Fibroblast of lung (primary cell): ENCODE data around the gene WWOX. TPM values are rescaled to one million over a fixed set of nuclear protein-coding genes. Genes with fewer than 3 reads are reported as not detected.
"Not testable (repeated sequence)": the region's sequence is repeated elsewhere in the genome, so short reads cannot be mapped to it uniquely, and the experiment has no call there.

ENCODE experiments used
- DNase-seq, 2 donors: peaks; one replicate each; pipeline versions ENCODE4 v3.0.0 to v3.0.0-alpha.2; 2010; ENCODE audit warnings: low read depth in 2 of 2
- H2AFZ ChIP-seq: 2 replicates; pipeline ENCODE4 v1.5.1; 2012; ENCODE audit warnings: low read length, control low read depth, inconsistent platforms
- H3K27ac ChIP-seq: 2 replicates; pipeline ENCODE4 v1.5.1; 2011; ENCODE audit warnings: low read length, control low read depth; ENCODE audit not compliant: insufficient read depth
- H3K27me3 ChIP-seq: 2 replicates; pipeline ENCODE4 v1.5.1; 2011; ENCODE audit warnings: mild to moderate bottlenecking, low read length; ENCODE audit not compliant: control insufficient read depth, insufficient read depth
- H3K36me3 ChIP-seq: 2 replicates; pipeline ENCODE4 v1.5.1; 2011; ENCODE audit warnings: low read length; ENCODE audit not compliant: control insufficient read depth, insufficient read depth
- H3K4me1 ChIP-seq: 2 replicates; pipeline ENCODE4 v1.5.1; 2011; ENCODE audit warnings: low read length; ENCODE audit not compliant: control insufficient read depth, insufficient read depth; ENCODE audit errors: extremely low read depth
- H3K4me2 ChIP-seq: 2 replicates; pipeline ENCODE4 v1.5.1; 2011; ENCODE audit warnings: low read length, control low read depth; ENCODE audit not compliant: insufficient read depth; ENCODE audit errors: extremely low read depth
- H3K4me3 ChIP-seq, 4 experiments: fragments of 200-600 bp in 1 of 4; sonication (generic) in 1 of 4; replicated peaks in 1 of 4; 2 replicates each; pipeline ENCODE4 v1.5.1; 2011 to 2016; ENCODE audit warnings: low read length in 4 of 4, low read depth in 3 of 4, mild to moderate bottlenecking in 3 of 4, control low read depth in 2 of 4, inconsistent platforms in 1 of 4, mixed read lengths in 1 of 4; ENCODE audit not compliant: insufficient read depth in 1 of 4; ENCODE audit errors: control extremely low read depth in 1 of 4
- H3K79me2 ChIP-seq: 2 replicates; pipeline ENCODE4 v1.5.1; 2012; ENCODE audit warnings: mild to moderate bottlenecking, low read length, inconsistent platforms; ENCODE audit not compliant: control insufficient read depth, insufficient read depth
- H3K9ac ChIP-seq: 2 replicates; pipeline ENCODE4 v1.5.1; 2011; ENCODE audit warnings: mild to moderate bottlenecking, low read length, control low read depth; ENCODE audit not compliant: insufficient read depth
- H3K9me3 ChIP-seq: 2 replicates; pipeline ENCODE4 v1.5.1; 2012; ENCODE audit warnings: low read depth, low read length; ENCODE audit not compliant: control insufficient read depth, insufficient read depth
- H4K20me1 ChIP-seq: 2 replicates; pipeline ENCODE4 v1.5.1; 2011; ENCODE audit warnings: low read length; ENCODE audit not compliant: control insufficient read depth, insufficient read depth; ENCODE audit errors: extremely low read depth
- EZH2 ChIP-seq: IDR thresholded peaks from 2 replicates; pipeline ENCODE4 v1.5.1; 2012; ENCODE audit warnings: low read length, control low read depth, mild to moderate bottlenecking; ENCODE audit errors: missing control alignments
- polyA minus RNA-seq: library from RNA; depleted of rRNA, polyadenylated mRNA; stranded (reverse); fragments of >200 nt; gene quantifications from 2 replicates; pipeline ENCODE4 v1.2.3, GENCODE V29; 2011; ENCODE audit warnings: low replicate concordance
- polyA plus RNA-seq, 2 donors: library from polyadenylated mRNA; depleted of rRNA in 1 of 2; stranded (reverse) in 1 of 2; unstranded in 1 of 2; fragments of >200 nt; gene quantifications; 2 replicates each; pipeline ENCODE4 v1.2.1, GENCODE V29; 2011 to 2012; ENCODE audit warnings: missing spikeins in 1 of 2
- total RNA-seq: library from RNA; depleted of rRNA; stranded (reverse); fragments of >200 nt; gene quantifications from 2 replicates; pipeline ENCODE4 v1.2.1, GENCODE V29; 2014
- TF ChIP-seq, protein P1 (sequence below), 2 donors: IDR thresholded peaks in 1 of 2; conservative IDR thresholded peaks in 1 of 2; 1 replicate in 1 of 2; 2 replicates in 1 of 2; pipeline ENCODE4 v1.5.1; 2011 to 2012; ENCODE audit warnings: low read length in 2 of 2, control low read depth in 1 of 2, inconsistent platforms in 1 of 2, low read depth in 1 of 2, mild to moderate bottlenecking in 1 of 2

WWOX gene
- total RNA-seq, result 16.3 and 18.2 TPM in 2 replicates
- polyA plus RNA-seq, result 5.6 and 6.6 TPM in 2 replicates
- polyA plus RNA-seq (2012), result 5.2 and 7.5 TPM in 2 replicates
- polyA minus RNA-seq, result 3.4 and 6.4 TPM in 2 replicates

DNA sequence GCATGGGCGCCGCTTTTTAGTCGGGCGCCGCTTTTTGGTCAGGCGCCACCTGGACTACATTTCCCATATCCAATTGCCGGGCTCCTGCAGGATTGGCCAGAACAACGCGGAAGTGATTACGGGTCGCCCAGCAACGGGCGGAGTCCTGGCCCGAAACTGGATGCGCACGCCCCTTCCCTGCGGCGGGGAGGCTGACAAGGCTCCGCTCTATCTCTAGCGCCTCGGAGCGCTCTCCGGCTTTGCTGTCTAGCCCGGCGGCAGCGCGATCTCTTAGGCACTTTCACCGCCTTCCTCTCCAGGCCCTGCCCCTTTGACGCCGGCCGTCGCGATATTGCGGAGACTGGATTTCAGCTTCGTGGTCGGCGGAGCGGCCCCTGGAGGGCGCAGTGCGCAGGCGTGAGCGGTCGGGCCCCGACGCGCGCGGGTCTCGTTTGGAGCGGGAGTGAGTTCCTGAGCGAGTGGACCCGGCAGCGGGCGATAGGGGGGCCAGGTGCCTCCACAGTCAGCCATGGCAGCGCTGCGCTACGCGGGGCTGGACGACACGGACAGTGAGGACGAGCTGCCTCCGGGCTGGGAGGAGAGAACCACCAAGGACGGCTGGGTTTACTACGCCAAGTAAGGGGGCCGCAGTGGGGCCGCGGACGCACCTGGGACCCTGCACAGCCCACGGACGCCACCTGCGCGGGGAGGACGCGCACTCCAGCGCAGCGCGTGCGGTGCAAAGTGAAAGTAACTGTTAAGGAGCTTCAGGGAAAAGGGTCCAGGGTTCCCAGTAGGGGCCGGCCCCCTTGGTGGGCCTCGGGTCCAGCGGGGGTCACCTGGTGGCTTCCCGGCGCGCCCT is at the start of gene WWOX:
Gene WWOX, plus strand, starts transcription at position 384 of the 841 bp plus-strand sequence.
- no peaks in the 10 kb centered on the region for H3K4me1 ChIP-seq
- H3K27ac ChIP-seq, result peak within 1 kb of the TSS; percentile 84
- H3K36me3 ChIP-seq, result no peaks in the 10 kb centered on the region
- H3K27me3 ChIP-seq, result no peaks in the 10 kb centered on the region
- peak; percentile 99 for DNase-seq
- no peaks in the 10 kb centered on the region for H3K9me3 ChIP-seq
- H3K79me2 ChIP-seq, result no peaks in the 10 kb centered on the region
- peak within 1 kb of the TSS; percentile 92 for H3K4me2 ChIP-seq
- peak within 1 kb of the TSS; percentile 73 to 100 (median 96) for H3K4me3 ChIP-seq
- H2AFZ ChIP-seq, result peak within 1 kb of the TSS; percentile 98
- no peak for TF ChIP-seq EZH2
- TF ChIP-seq, protein P1, sequence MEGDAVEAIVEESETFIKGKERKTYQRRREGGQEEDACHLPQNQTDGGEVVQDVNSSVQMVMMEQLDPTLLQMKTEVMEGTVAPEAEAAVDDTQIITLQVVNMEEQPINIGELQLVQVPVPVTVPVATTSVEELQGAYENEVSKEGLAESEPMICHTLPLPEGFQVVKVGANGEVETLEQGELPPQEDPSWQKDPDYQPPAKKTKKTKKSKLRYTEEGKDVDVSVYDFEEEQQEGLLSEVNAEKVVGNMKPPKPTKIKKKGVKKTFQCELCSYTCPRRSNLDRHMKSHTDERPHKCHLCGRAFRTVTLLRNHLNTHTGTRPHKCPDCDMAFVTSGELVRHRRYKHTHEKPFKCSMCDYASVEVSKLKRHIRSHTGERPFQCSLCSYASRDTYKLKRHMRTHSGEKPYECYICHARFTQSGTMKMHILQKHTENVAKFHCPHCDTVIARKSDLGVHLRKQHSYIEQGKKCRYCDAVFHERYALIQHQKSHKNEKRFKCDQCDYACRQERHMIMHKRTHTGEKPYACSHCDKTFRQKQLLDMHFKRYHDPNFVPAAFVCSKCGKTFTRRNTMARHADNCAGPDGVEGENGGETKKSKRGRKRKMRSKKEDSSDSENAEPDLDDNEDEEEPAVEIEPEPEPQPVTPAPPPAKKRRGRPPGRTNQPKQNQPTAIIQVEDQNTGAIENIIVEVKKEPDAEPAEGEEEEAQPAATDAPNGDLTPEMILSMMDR (conservative IDR thresholded peaks at IDR 0.05 in 1 of 2, IDR thresholded peaks at IDR 0.05 in 1 of 2; ENCODE audit: low read depth in 1 of 2, low read length in 2 of 2), result peak; percentile 71 to 73
- no peaks in the 10 kb centered on the region for H4K20me1 ChIP-seq
- H3K9ac ChIP-seq, result peak within 1 kb of the TSS; percentile 84

DNA sequence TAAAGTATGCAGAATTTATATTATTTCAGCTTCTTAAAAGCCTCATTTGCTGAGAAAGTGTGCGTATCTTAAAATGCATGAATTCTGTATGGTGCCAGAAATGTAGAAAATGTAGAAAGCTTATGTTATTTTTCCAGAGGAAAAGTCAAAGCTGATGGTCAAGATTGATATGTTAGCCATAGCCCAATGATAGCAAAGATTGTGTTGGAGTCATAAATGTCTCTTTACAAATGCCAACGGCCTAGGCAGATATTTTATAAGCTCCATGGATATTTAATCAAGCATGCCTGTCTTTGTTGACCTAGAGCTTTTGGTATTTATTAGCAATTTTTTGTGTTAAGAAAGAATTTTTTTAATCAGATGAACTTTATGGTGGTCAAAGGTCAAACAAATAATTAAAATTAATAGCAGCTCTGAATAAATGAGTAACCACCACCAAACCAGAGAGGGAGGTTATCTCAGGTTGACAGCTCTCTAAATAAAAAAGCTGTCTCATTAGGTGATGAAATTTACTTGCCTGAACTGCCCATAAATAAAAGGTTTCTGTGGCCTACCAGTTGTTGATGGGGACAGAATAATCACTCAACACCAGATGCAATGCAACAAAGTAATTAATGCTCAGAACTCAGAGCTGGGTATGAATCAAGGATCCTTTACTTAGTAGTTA is 48.6 kb upstream of the WWOX start:
- H2AFZ ChIP-seq, result no peak overlapping the region
- TF ChIP-seq EZH2, result no peak
- TF ChIP-seq, protein P1 (conservative IDR thresholded peaks at IDR 0.05 in 1 of 2, IDR thresholded peaks at IDR 0.05 in 1 of 2; ENCODE audit: low read depth in 1 of 2, low read length in 2 of 2), result no peak
- H3K9me3 ChIP-seq, result no peaks in the 10 kb centered on the region
- no peaks in the 10 kb centered on the region for H3K4me1 ChIP-seq
- no peak for DNase-seq
- H3K9ac ChIP-seq, result no peak overlapping the region
- no peaks in the 10 kb centered on the region for H3K36me3 ChIP-seq
- H3K27me3 ChIP-seq, result no peaks in the 10 kb centered on the region
- H3K4me2 ChIP-seq, result no peak overlapping the region
- no peak overlapping the region for H3K27ac ChIP-seq
- H4K20me1 ChIP-seq, result no peaks in the 10 kb centered on the region
- no peak overlapping the region for H3K4me3 ChIP-seq
- no peaks in the 10 kb centered on the region for H3K79me2 ChIP-seq

DNA sequence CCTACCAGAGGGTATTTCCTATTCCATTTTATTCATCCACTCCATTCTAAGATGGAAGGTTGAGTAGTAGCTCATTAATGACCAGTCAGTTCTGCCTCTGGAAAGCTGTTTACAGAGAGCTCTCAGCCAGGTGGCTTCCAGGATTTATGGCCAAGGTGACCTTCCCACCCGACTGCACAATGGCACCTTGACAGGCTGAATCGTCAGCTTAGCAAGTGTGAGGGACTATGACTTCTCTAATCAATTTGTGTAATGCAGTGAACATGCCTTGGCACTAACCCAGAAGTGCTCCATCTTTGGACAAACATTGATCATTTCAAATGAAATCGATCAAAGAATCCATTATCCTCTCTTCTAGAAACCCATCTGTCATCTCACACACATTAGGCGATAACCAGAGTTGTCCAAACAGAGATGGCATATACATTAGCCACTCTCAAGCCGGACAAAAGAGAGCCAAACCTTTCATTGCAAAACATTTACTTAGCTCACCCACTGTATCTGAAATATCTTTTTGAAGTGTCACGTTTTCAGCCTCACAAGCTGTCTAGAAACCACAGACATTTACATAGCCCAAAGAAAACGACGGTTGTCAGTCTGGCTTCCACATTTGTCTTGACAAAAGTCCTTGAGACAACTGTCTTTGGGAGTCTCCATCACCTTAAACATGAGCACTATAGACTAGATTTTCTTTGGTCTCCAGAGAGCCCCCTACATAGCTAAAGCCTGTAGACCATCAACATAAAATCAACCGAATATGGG is 41.5 kb upstream of the WWOX start:
- no peak overlapping the region for H3K27ac ChIP-seq
- no peak overlapping the region for H3K4me3 ChIP-seq
- no peak overlapping the region for H2AFZ ChIP-seq
- no peak for DNase-seq
- no peaks in the 10 kb centered on the region for H3K27me3 ChIP-seq
- no peaks in the 10 kb centered on the region for H4K20me1 ChIP-seq
- no peak overlapping the region for H3K4me2 ChIP-seq
- TF ChIP-seq, protein P1 (conservative IDR thresholded peaks at IDR 0.05 in 1 of 2, IDR thresholded peaks at IDR 0.05 in 1 of 2; ENCODE audit: low read depth in 1 of 2, low read length in 2 of 2), result no peak
- no peak for TF ChIP-seq EZH2
- no peaks in the 10 kb centered on the region for H3K36me3 ChIP-seq
- no peak overlapping the region for H3K9ac ChIP-seq
- no peaks in the 10 kb centered on the region for H3K4me1 ChIP-seq
- no peaks in the 10 kb centered on the region for H3K79me2 ChIP-seq
- H3K9me3 ChIP-seq, result no peaks in the 10 kb centered on the region

GRCh38 chr16:78059806-78060205 is 39.6 kb upstream of the WWOX start:
- not testable (repeated sequence) for H3K36me3 ChIP-seq, DNase-seq, H3K9me3 ChIP-seq, H3K4me1 ChIP-seq, H3K27me3 ChIP-seq, H3K79me2 ChIP-seq, H3K4me3 ChIP-seq, H3K4me2 ChIP-seq, H3K27ac ChIP-seq, H3K9ac ChIP-seq, H4K20me1 ChIP-seq, H2AFZ ChIP-seq
